Psoas muscle (tissue), 8 donors: ENCODE measurements around the gene MIEF1. TPM values are rescaled to one million over a fixed set of nuclear protein-coding genes. Genes with fewer than 3 reads are reported as not detected.

Experiments
- ATAC-seq, 4 donors: fragments of 200-7000 bp; cut with Tn5 transposase; one replicate each; pipeline ENCODE4 v1.9.1; 2020; ENCODE audit warnings: moderate library complexity in 3 of 4, mild to moderate bottlenecking in 2 of 4
- DNase-seq, 2 donors: peaks; one replicate each; pipeline ENCODE4 v3.0.0-alpha.2; 2020
- H3K27ac ChIP-seq: fragments of 200-600 bp; one replicate; pipeline ENCODE4 v1.8.0; 2022
- H3K27me3 ChIP-seq, 3 donors: fragments of 200-600 bp in 1 of 3; one replicate each; pipeline versions ENCODE4 v1.6.1 to v1.8.0; 2013 to 2022; ENCODE audit warnings: low read length in 2 of 3, mild to moderate bottlenecking in 2 of 3, moderate library complexity in 1 of 3; ENCODE audit not compliant: insufficient read depth in 3 of 3
- H3K36me3 ChIP-seq, 2 donors: fragments of 200-600 bp in 1 of 2; one replicate each; pipeline versions ENCODE4 v1.6.1 to v1.8.0; 2013 to 2022; ENCODE audit warnings: low read depth in 1 of 2, mild to moderate bottlenecking in 1 of 2, moderate library complexity in 1 of 2; ENCODE audit not compliant: insufficient read depth in 1 of 2
- H3K4me1 ChIP-seq: fragments of 200-600 bp; one replicate; pipeline ENCODE4 v1.8.0; 2022
- H3K4me3 ChIP-seq: fragments of 200-600 bp; one replicate; pipeline ENCODE4 v1.8.0; 2022; ENCODE audit warnings: mild to moderate bottlenecking
- H3K9me3 ChIP-seq: fragments of 200-600 bp; one replicate; pipeline ENCODE4 v1.8.0; 2022
- WGBS, 3 donors: extraction: QIAGEN DNeasy Blood & Tissue Kit; methylation state at CpG; one replicate each; pipeline versions ENCODE4 v1.1.6 to v1.1.7; 2013; 5-methylcytosine and 5-hydroxymethylcytosine counted together
- intact Hi-C, 2 donors: fragments of 100-400 bp; cut with DNase I; formaldehyde crosslinking; loops; one replicate each; pipeline versions ENCODE4 v1.11.0 to v1.14.2; 2022
- polyA plus RNA-seq, 3 donors: library from polyadenylated mRNA; stranded (reverse); fragments of 200-250 nt; gene quantifications; one replicate each; pipeline ENCODE4 v1.2.3, GENCODE V29; 2013
- total RNA-seq, 4 donors: library from RNA; stranded (reverse); fragmentation: NEBNext Ultra II Directional in 2 of 4; extraction: Animal tissue kit (Norgen Biotek cat#: 25700) in 2 of 4; gene quantifications; one replicate each; pipeline versions ENCODE4 v1.2.1 to v1.2.4, GENCODE V29; 2021 to 2023
- TF ChIP-seq, protein P1 (sequence below): fragments of 200-600 bp; IDR thresholded peaks from one replicate; pipeline ENCODE4 v1.8.0; 2022; ENCODE audit warnings: antibody characterized with exemption
- donor health status: healthy with polysubstance abuse.
- donor health status: DM: no; HTN: no; CAD: no; lungs with moderate emphysema.
- donor health status: Bipolar disorder and iron deficiency.
- donor health status: healthy.
- donor health status: DM: yes; HTN: yes; CAD: no.
- donor health status: DM: no; HTN: no; CAD: no.
- donor health status: DM: no; HTN: no; CAD: no.
- donor health status: DM: yes; HTN: yes; CAD: no.

Gene MIEF1
- total and polyA plus RNA-seq, 7 donors: 7.4 to 20.9 (median 14.0) TPM

DNA sequence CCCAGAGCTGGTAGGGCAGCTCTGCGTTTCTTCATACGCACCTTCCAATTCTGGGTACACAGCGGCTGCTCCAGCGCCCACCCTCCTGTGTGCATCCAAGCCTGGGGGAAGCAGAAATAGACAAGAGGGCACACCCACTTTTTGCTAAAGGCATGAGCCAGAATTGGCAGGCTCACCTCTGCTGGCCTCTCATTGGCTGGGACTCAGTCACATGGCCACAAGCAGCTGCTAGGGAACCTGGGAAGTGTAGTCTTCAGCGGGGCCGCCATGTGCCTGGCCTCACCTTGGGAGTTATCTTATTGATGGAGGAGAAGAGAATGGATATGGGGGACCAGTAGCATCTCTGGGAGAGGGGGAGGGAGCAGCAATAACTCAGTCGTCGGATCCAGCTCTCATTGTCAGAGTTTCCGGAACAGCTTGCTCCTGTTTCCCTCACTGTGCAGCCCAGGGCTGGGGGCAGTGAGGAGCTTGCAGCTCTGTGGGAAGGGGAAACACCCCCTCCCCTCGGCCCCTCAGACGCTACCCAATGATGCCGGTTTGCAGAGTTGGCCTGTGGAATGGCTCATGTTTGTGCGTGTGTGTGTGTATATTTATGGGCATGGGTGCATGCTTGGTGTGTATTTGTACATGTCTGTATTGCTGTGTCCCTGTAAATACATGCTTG lies 11.8 kb upstream of the MIEF1 start:
- Histone ChIP-seq H3K4me3 (no peak overlapping the region), H3K27ac (no peak overlapping the region), H3K27me3 (no peaks in the 10 kb centered on the region), H3K4me1 (no peaks in the 10 kb centered on the region), H3K36me3 (no peaks in the 10 kb centered on the region), H3K9me3 (no peaks in the 10 kb centered on the region)
- intact Hi-C loops: loop anchor here (5.0 to 10.0 kb wide), 2 partner anchors 37 to 85 kb away; no protein-coding TSS in a partner anchor
- 35 to 51% (median 45%) methylated on average over 13 of the region's 13 CpGs for WGBS, 3 donors
- TF ChIP-seq, protein P1, sequence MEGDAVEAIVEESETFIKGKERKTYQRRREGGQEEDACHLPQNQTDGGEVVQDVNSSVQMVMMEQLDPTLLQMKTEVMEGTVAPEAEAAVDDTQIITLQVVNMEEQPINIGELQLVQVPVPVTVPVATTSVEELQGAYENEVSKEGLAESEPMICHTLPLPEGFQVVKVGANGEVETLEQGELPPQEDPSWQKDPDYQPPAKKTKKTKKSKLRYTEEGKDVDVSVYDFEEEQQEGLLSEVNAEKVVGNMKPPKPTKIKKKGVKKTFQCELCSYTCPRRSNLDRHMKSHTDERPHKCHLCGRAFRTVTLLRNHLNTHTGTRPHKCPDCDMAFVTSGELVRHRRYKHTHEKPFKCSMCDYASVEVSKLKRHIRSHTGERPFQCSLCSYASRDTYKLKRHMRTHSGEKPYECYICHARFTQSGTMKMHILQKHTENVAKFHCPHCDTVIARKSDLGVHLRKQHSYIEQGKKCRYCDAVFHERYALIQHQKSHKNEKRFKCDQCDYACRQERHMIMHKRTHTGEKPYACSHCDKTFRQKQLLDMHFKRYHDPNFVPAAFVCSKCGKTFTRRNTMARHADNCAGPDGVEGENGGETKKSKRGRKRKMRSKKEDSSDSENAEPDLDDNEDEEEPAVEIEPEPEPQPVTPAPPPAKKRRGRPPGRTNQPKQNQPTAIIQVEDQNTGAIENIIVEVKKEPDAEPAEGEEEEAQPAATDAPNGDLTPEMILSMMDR: no peak
- ATAC-seq: peak; percentile 95 to 99 (median 97)
- peak; percentile 83 to 91 for DNase-seq

DNA sequence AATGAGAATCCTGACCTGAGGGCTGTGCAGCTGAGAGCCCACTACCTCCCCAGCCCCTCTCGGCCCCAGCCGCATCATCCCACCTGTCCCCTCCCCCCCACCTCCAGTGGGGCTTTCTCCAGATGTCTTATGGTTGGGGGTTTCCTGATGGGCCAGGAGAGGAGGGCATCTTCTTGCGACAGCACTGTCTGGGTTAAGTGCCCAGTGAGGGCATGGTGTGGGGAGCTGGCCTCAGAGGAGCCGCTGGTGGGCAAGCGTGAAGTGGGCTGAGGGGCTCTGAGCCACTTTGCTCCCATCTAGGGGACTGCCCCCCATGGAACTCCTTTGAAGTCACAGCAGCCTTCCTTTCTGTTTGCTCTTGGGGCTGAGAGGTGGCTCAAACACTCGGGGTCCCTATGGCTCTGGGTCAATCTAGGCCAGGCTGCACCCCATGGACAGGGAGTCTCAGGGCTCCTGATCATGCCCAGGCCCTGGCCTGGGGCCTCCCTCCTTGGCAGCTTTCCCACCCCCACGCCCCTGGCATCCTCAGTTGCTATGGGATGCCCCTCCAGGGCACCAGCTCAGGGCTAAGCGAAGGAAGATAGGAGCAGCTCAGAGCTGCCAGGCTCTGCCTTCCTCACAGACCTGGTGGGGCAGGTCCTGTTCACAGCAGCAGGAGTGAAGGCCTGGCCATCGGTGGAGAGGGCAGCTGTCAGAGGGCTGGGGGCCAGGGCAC lies 11.0 kb upstream of the MIEF1 start:
- intact Hi-C loops: loop anchor here (5.0 to 10.0 kb wide), 2 partner anchors 36 to 86 kb away; no protein-coding TSS in a partner anchor
- DNase-seq (no peak), ATAC-seq (no peak)
- TF ChIP-seq, protein P1: no peak
- Histone ChIP-seq H3K27ac (no peak overlapping the region), H3K4me3 (no peak overlapping the region), H3K27me3 (no peaks in the 10 kb centered on the region), H3K4me1 (peaks cover under 1% of the 10 kb centered on the region), H3K36me3 (no peaks in the 10 kb centered on the region), H3K9me3 (no peaks in the 10 kb centered on the region)
- WGBS, 3 donors: 70 to 78% (median 76%) methylated on average over 9 of the region's 9 CpGs

DNA sequence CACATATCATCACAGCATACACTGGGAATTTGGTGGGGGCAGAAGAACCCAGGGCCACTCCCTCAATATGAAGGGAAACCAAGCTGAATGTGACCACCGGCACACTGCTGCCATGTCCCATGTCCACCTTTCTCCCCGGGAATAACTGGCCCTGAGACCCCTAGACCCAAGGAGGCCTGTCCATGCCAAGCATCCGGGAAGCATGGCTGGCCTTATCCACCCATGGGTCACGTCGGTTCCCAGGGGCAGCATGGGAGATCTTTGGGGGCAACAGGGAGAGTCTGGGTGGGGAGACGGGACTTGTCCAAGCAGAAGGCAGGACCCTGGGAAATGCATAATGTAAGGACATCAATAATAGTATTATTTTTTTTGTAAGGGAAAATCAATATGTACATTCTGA lies 10.4 kb upstream of the MIEF1 start:
- ATAC-seq: no peak
- 78 to 82% (median 82%) methylated on average over 6 of the region's 6 CpGs for WGBS, 3 donors
- no peak overlapping the region for H3K4me3 ChIP-seq
- TF ChIP-seq, protein P1: no peak
- H3K27ac ChIP-seq: no peak overlapping the region
- DNase-seq: no peak
- intact Hi-C loops: loop anchor here (5.0 to 10.0 kb wide), 2 partner anchors 36 to 87 kb away; no protein-coding TSS in a partner anchor
- H3K27me3 ChIP-seq: no peaks in the 10 kb centered on the region
- peaks cover 6% of the 10 kb centered on the region for H3K4me1 ChIP-seq
- no peaks in the 10 kb centered on the region for H3K9me3 ChIP-seq
- H3K36me3 ChIP-seq: no peaks in the 10 kb centered on the region

DNA sequence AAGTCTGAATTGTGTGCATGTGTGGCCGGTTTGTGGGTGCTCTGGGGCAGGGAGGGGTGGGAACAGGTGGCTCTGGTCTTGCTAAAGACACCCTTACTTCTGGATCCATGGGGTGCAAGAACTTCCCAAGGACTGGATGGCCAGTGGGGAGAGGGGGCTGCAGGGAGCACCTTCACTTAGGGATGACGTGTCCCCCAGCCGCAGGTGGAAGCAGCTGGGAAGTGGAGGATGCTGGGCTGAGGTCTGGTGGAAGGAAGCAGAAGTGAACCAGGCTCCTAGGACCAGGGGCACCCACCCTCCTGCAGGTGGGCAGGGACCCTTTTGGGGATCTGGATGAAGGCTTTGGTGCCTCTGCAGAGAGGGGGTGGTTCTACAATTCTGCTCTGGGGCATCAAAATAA lies 9.9 kb upstream of the MIEF1 start:
- no peaks in the 10 kb centered on the region for H3K9me3 ChIP-seq
- H3K4me3 ChIP-seq: no peak overlapping the region
- H3K27me3 ChIP-seq: no peaks in the 10 kb centered on the region
- ATAC-seq (no peak), DNase-seq (no peak)
- TF ChIP-seq, protein P1: no peak
- H3K36me3 ChIP-seq: no peaks in the 10 kb centered on the region
- peaks cover 7% of the 10 kb centered on the region for H3K4me1 ChIP-seq
- H3K27ac ChIP-seq: no peak overlapping the region
- 67 to 81% (median 76%) methylated on average over 3 of the region's 3 CpGs for WGBS, 3 donors
- intact Hi-C loops: loop anchor here (5.0 to 10.0 kb wide), 2 partner anchors 35 to 87 kb away; no protein-coding TSS in a partner anchor
